ENCODE data around the gene EVA1A. TPM values are rescaled to one million over a fixed set of nuclear protein-coding genes. Genes with fewer than 3 reads are reported as not detected.

EVA1A gene
- total RNA-seq, 4 donors from 2014 or later, result 0.17 to 1.2 (median 0.69) TPM; not detected in 1

- Histone ChIP-seq H3K27ac (replicated peaks in 1 of 4) (no peak overlapping the region), H3K9me3 (peaks cover 0 to 4% (median 0%) of the 10 kb centered on the region in 4 donors), H3K27me3 (peaks cover 0 to 5% (median 0%) of the 10 kb centered on the region in 4 donors), H3K36me3 (no peaks in the 10 kb centered on the region), H3K4me3 (no peak overlapping the region), H3K4me1 (no peaks in the 10 kb centered on the region)
- intact Hi-C loops (cut with DNase I), result no loop called here
- DNase-seq (ENCODE audit: extremely low spot score), result no peak
- TF ChIP-seq POLR2A (IDR thresholded peaks at IDR 0.05; ENCODE audit: low read depth), result no peak
- no peak for TF ChIP-seq POLR2AphosphoS5 (IDR thresholded peaks at IDR 0.05)
- no peak for TF ChIP-seq CTCF (IDR thresholded peaks at IDR 0.05)
- TF ChIP-seq EP300 (IDR thresholded peaks at IDR 0.05), result no peak
- 63% methylated on average over 5 of the region's 5 CpGs for WGBS
Observed at GRCh38 chr2:75453384-75454240, 107.1 kb downstream of the EVA1A start.

GRCh38 chr2:75450068-75450467 lies 110.7 kb downstream of the EVA1A start:
- Histone ChIP-seq H3K36me3 (no peaks in the 10 kb centered on the region), H3K27me3 (no peaks in the 10 kb centered on the region), H3K4me1 (no peaks in the 10 kb centered on the region), H3K27ac (replicated peaks in 1 of 4) (no peak overlapping the region), H3K4me3 (no peak overlapping the region), H3K9me3 (peaks cover 0 to 4% (median 0%) of the 10 kb centered on the region in 4 donors)
- TF ChIP-seq EP300 (IDR thresholded peaks at IDR 0.05), result no peak
- TF ChIP-seq POLR2AphosphoS5 (IDR thresholded peaks at IDR 0.05), result no peak
- TF ChIP-seq CTCF (IDR thresholded peaks at IDR 0.05), result no peak
- no peak for TF ChIP-seq POLR2A (IDR thresholded peaks at IDR 0.05; ENCODE audit: low read depth)
- no peak for DNase-seq (ENCODE audit: extremely low spot score)
- intact Hi-C loops (cut with DNase I), result no loop called here
- 85% methylated on average over 1 of the region's 1 CpG for WGBS

- WGBS, result 83% methylated on average over 5 of the region's 5 CpGs
- intact Hi-C loops (cut with DNase I), result no loop called here
- peaks cover 0 to 4% (median 0%) of the 10 kb centered on the region in 4 donors for H3K9me3 ChIP-seq
- H3K27ac ChIP-seq (replicated peaks in 1 of 4), result no peak overlapping the region
- H3K27me3 ChIP-seq, result no peaks in the 10 kb centered on the region
- TF ChIP-seq CTCF (IDR thresholded peaks at IDR 0.05) (no peak), POLR2A (IDR thresholded peaks at IDR 0.05; ENCODE audit: low read depth) (no peak), EP300 (IDR thresholded peaks at IDR 0.05) (no peak), POLR2AphosphoS5 (IDR thresholded peaks at IDR 0.05) (no peak)
- no peaks in the 10 kb centered on the region for H3K36me3 ChIP-seq
- DNase-seq (ENCODE audit: extremely low spot score), result no peak
- no peak overlapping the region for H3K4me3 ChIP-seq
- H3K4me1 ChIP-seq, result no peaks in the 10 kb centered on the region
Observed at GRCh38 chr2:75447176-75447575, 113.6 kb downstream of the EVA1A start.

Small RNA genes within 50 kb of the gene (small RNA-seq; reads per million reads assigned to genes)
- gene RF01233, result 0 reads per million in 3 donors

Other genes starting within 250 kb of the EVA1A start
- 10 to 100 TPM; 24.5 to 40.5 (median 31.4) TPM for gene MRPL19, start 85.8 kb upstream of the EVA1A start, total RNA-seq
- 10 to 100 TPM; 19.4 to 23.3 (median 22.2) TPM for gene GCFC2, start 150.0 kb upstream of the EVA1A start, total RNA-seq